AG04449 (cell line): ENCODE measurements around the gene SLC17A7.

Source experiments
- CTCF ChIA-PET: fragments of 350-600 bp; formaldehyde crosslinking; extraction: SDS; loops from one replicate; lab custom pipeline; 2021; ENCODE audit warnings: antibody characterized with exemption; lab: Yijun Ruan, JAX
- POLR2A ChIA-PET: fragments of 400-600, 350-600 bp; formaldehyde crosslinking; extraction: SDS; loops from one replicate; lab custom pipeline; 2020; ENCODE audit warnings: antibody characterized with exemption, inconsistent platforms; lab: Yijun Ruan, JAX
- DNase-seq: peaks from one replicate; pipeline ENCODE4 v3.0.0-alpha.2; 2010; ENCODE audit warnings: low read depth, low spot score
- H3K4me3 ChIP-seq: 2 replicates; pipeline ENCODE4 v1.5.1; 2011; ENCODE audit warnings: low read depth, mild to moderate bottlenecking, control low read depth, low read length
- CTCF ChIP-seq: IDR thresholded peaks from one replicate; pipeline ENCODE4 v1.5.1; 2011; ENCODE audit warnings: mild to moderate bottlenecking, moderate library complexity, low read length, control low read depth, inconsistent platforms; ENCODE audit not compliant: insufficient read depth; ENCODE audit errors: missing control alignments

SLC17A7 gene

GRCh38 chr19:49421878-49422202 lies 19.5 kb downstream of the SLC17A7 start:
- POLR2A ChIA-PET: no interaction called here
- TF ChIP-seq CTCF: no peak
- DNase-seq: no peak
- CTCF ChIA-PET: no interaction called here
- H3K4me3 ChIP-seq: no peak overlapping the region

GRCh38 chr19:49421039-49421877 lies 20.1 kb downstream of the SLC17A7 start:
- no peak for TF ChIP-seq CTCF
- DNase-seq: no peak
- ChIA-PET POLR2A (no interaction called here), CTCF (interaction anchor here (1.1 to 1.2 kb wide), 2 partner anchors 15 to 20 kb away, joined by 3 read pairs; no protein-coding TSS in a partner anchor)
- peak overlapping the region; percentile 8; the same call in 1 of the 2 replicates for H3K4me3 ChIP-seq

GRCh38 chr19:49420227-49420626 lies 21.1 kb downstream of the SLC17A7 start:
- CTCF ChIA-PET: interaction anchor here (1.1 to 1.9 kb wide), 4 partner anchors 16 to 28 kb away, joined by 3 to 7 read pairs (median 3); no protein-coding TSS in a partner anchor
- POLR2A ChIA-PET: no interaction called here

GRCh38 chr19:49419173-49419572 lies 22.2 kb downstream of the SLC17A7 start:
- TF ChIP-seq CTCF: no peak
- no peak for DNase-seq
- POLR2A ChIA-PET: no interaction called here
- CTCF ChIA-PET: interaction anchor here (1.1 to 1.9 kb wide), 4 partner anchors 10 to 118 kb away, joined by 3 to 7 read pairs (median 4); no protein-coding TSS in a partner anchor
- no peak overlapping the region for H3K4me3 ChIP-seq

More at GRCh38 chr19:49420227-49420626, 21.1 kb downstream of the SLC17A7 start:
- TF ChIP-seq CTCF: no peak
- no peak overlapping the region for H3K4me3 ChIP-seq
- no peak for DNase-seq

GRCh38 chr19:49418511-49418910 lies 22.8 kb downstream of the SLC17A7 start:
- POLR2A ChIA-PET: no interaction called here
- no peak for DNase-seq
- TF ChIP-seq CTCF: no peak
- CTCF ChIA-PET: interaction anchor here (1.1 to 1.9 kb wide), 4 partner anchors 9 to 118 kb away, joined by 3 to 7 read pairs (median 4); no protein-coding TSS in a partner anchor
- no peak overlapping the region for H3K4me3 ChIP-seq

- ChIA-PET POLR2A (no interaction called here), CTCF (interaction anchor here (0.8 to 1.4 kb wide), 4 partner anchors 8 to 319 kb away, joined by 3 to 7 read pairs (median 4); partner anchors contain the start of gene GFY)
- no peak overlapping the region for H3K4me3 ChIP-seq
- no peak for TF ChIP-seq CTCF
- DNase-seq: no peak
Observed at GRCh38 chr19:49417088-49417487, 24.2 kb downstream of the SLC17A7 start.
